Activated naive CD8-positive, alpha-beta T cell treated with anti-CD3 and anti-CD28 coated beads, Interleukin-2, amount 50 U/mL, for 16 hours (primary cell): ENCODE measurements around the gene KRTAP4-9.
"Not testable (repeated sequence)": the region's sequence is repeated elsewhere in the genome, so short reads cannot be mapped to it uniquely, and the experiment has no call there.

Source experiments
- DNase-seq: peaks from one replicate; pipeline ENCODE4 v3.0.0-alpha.2; 2020; ENCODE audit warnings: low read depth, low spot score

KRTAP4-9 gene

GRCh38 chr17:41105347-41105746 lies at the start of gene KRTAP4-9:
Gene KRTAP4-9, plus strand, starts transcription at chr17:41105389. Its CDS starts 0 bp downstream, at chr17:41105389.
- not testable (repeated sequence) for DNase-seq

- DNase-seq, result no peak
These were observed 47.6 kb upstream of the KRTAP4-9 start for GRCh38 chr17:41057547-41057946.

GRCh38 chr17:41058741-41059140 lies 46.4 kb upstream of the KRTAP4-9 start:
- DNase-seq, result no peak

- DNase-seq, result not testable (repeated sequence)
These were observed 45.7 kb upstream of the KRTAP4-9 start for GRCh38 chr17:41059276-41060051.

GRCh38 chr17:41060052-41060604 lies 45.1 kb upstream of the KRTAP4-9 start, which contains the start of gene KRTAP2-3:
Gene KRTAP2-3, minus strand, starts transcription at chr17:41060114. Its CDS starts 64 bp downstream, at chr17:41060050.
- DNase-seq, result no peak

- DNase-seq, result no peak
These were observed 43.2 kb upstream of the KRTAP4-9 start for GRCh38 chr17:41061964-41062363.

- no peak for DNase-seq
These were observed 41.7 kb upstream of the KRTAP4-9 start for GRCh38 chr17:41063449-41063848.

GRCh38 chr17:41064301-41064700 lies 40.9 kb upstream of the KRTAP4-9 start:
- no peak for DNase-seq

- DNase-seq, result not testable (repeated sequence)
These were observed 40.0 kb upstream of the KRTAP4-9 start for GRCh38 chr17:41065016-41065689.

- no peak for DNase-seq
These were observed 39.2 kb upstream of the KRTAP4-9 start, which contains the start of gene KRTAP2-4 for GRCh38 chr17:41065829-41066624. Gene KRTAP2-4, minus strand, starts transcription at chr17:41065879. Its CDS starts 34 bp downstream, at chr17:41065845.

GRCh38 chr17:41067281-41067680 lies 37.9 kb upstream of the KRTAP4-9 start:
- DNase-seq, result no peak

GRCh38 chr17:41069031-41069430 lies 36.2 kb upstream of the KRTAP4-9 start:
- no peak for DNase-seq

- no peak for DNase-seq
These were observed 33.4 kb upstream of the KRTAP4-9 start for GRCh38 chr17:41071606-41072360.

- no peak for DNase-seq
These were observed 31.5 kb upstream of the KRTAP4-9 start for GRCh38 chr17:41073676-41074075.

GRCh38 chr17:41076788-41077187 lies 28.4 kb upstream of the KRTAP4-9 start:
- DNase-seq, result no peak

- DNase-seq, result no peak
These were observed 22.6 kb upstream of the KRTAP4-9 start for GRCh38 chr17:41082626-41083025.

- not testable (repeated sequence) for DNase-seq
These were observed 21.8 kb upstream of the KRTAP4-9 start for GRCh38 chr17:41083427-41083826.

- not testable (repeated sequence) for DNase-seq
These were observed 20.9 kb upstream of the KRTAP4-9 start, which contains the start of gene KRTAP4-7 for GRCh38 chr17:41084100-41084856. Gene KRTAP4-7, plus strand, starts transcription at chr17:41084150. Its CDS starts 57 bp downstream, at chr17:41084207.

- not testable (repeated sequence) for DNase-seq
These were observed 16.3 kb upstream of the KRTAP4-9 start for GRCh38 chr17:41088760-41089352.
